Right lobe of liver (tissue), 6 donors: Measurements from ENCODE around the gene ZFP62. TPM values are rescaled to one million over a fixed set of nuclear protein-coding genes. Genes with fewer than 3 reads are reported as not detected.
"Not testable (repeated sequence)": the region's sequence is repeated elsewhere in the genome, so short reads cannot be mapped to it uniquely, and the experiment has no call there.

ENCODE experiments used
- ATAC-seq, 4 donors: fragments of 200-7000 bp; cut with Tn5 transposase; one replicate each; pipeline ENCODE4 v1.9.1; 2020; ENCODE audit warnings: mild to moderate bottlenecking in 4 of 4, moderate library complexity in 4 of 4
- DNase-seq, 3 donors: peaks; one replicate each; pipeline ENCODE4 v3.0.0-alpha.2; 2020
- H3K27ac ChIP-seq, 3 donors: fragments of 200-600 bp; one replicate each; pipeline ENCODE4 v1.8.0; 2022
- H3K27me3 ChIP-seq, 2 donors: fragments of 200-600 bp; one replicate each; pipeline ENCODE4 v1.8.0; 2022
- H3K36me3 ChIP-seq, 4 donors: fragments of 200-600 bp; sonication (generic) in 1 of 4; one replicate each; pipeline versions ENCODE4 v1.5.1 to v1.8.0; 2017 to 2022; ENCODE audit warnings: control low read depth in 1 of 4
- H3K4me1 ChIP-seq, 4 donors: fragments of 200-600 bp; sonication (generic) in 1 of 4; one replicate each; pipeline versions ENCODE4 v1.5.1 to v1.8.0; 2017 to 2022; ENCODE audit warnings: control low read depth in 1 of 4
- H3K4me3 ChIP-seq, 3 donors: fragments of 200-600 bp; one replicate each; pipeline ENCODE4 v1.8.0; 2022
- H3K9me3 ChIP-seq, 4 donors: fragments of 200-600 bp; sonication (generic) in 1 of 4; one replicate each; pipeline versions ENCODE4 v1.5.1 to v1.8.0; 2017 to 2022; ENCODE audit warnings: control low read depth in 1 of 4
- CTCF ChIP-seq, 4 donors: fragments of 200-600 bp in 3 of 4; fragments of 450-650 bp in 1 of 4; IDR thresholded peaks; one replicate each; pipeline versions ENCODE4 v1.5.1 to v1.8.0; 2016 to 2022; ENCODE audit warnings: antibody characterized with exemption in 4 of 4, mild to moderate bottlenecking in 2 of 4
- POLR2A ChIP-seq: fragments of 450-650 bp; IDR thresholded peaks from one replicate; pipeline ENCODE4 v1.6.1; 2017; ENCODE audit warnings: antibody characterized with exemption, mild to moderate bottlenecking
- WGBS: methylation state at CpG from one replicate; pipeline ENCODE4 v1.1.6; 2018; ENCODE audit warnings: low coverage, low lambda C conversion rate; ENCODE audit not compliant: insufficient coverage; ENCODE audit errors: missing lambda C conversion rate; 5-methylcytosine and 5-hydroxymethylcytosine counted together
- intact Hi-C, 2 donors: fragments of 100-400 bp; cut with DNase I; formaldehyde crosslinking; loops; one replicate each; pipeline versions ENCODE4 v1.11.2 to v1.14.1; 2022
- total RNA-seq, 6 experiments: library from RNA; depleted of rRNA in 2 of 6; stranded (reverse); fragments of >200 nt in 2 of 6; fragmentation: NEBNext Ultra II Directional in 3 of 6; extraction: Animal tissue kit (Norgen Biotek cat#: 25700) in 3 of 6; gene quantifications; one replicate each; pipeline versions ENCODE4 v1.1.0 to v1.2.4, GENCODE V29; 2016 to 2023
- donor health status: DM: no; HTN: yes; CAD: no.
- donor health status: DM: no; HTN: no; CAD: no.
- donor health status: DM: no; HTN: no; CAD: no.
- donor health status: DM: no; HTN: yes; CAD: no.
- donor health status: DM: no; HTN: yes; CAD: no.

The ZFP62 gene
- total RNA-seq, 6 experiments from 2014 or later: 3.6 to 9.0 (median 6.0) TPM

GRCh38 chr5:180898621-180899246 lies 37.7 kb upstream of the ZFP62 start, which contains the start of gene BTNL8:
BTNL8 (plus strand) TSS chr5:180899159; CDS start chr5:180899311, 152 bp downstream.
- Histone ChIP-seq H3K27me3 (no peaks in the 10 kb centered on the region), H3K4me1 (no peaks in the 10 kb centered on the region), H3K4me3 (no peak within 1 kb of the TSS), H3K36me3 (no peaks in the 10 kb centered on the region), H3K27ac (no peak within 1 kb of the TSS), H3K9me3 (no peaks in the 10 kb centered on the region)
- no peak for DNase-seq
- peak in 1 of 4 donors; percentile 89 for ATAC-seq
- WGBS: 65% methylated on average over 8 of the region's 9 CpGs
- TF ChIP-seq POLR2A: no peak
- no peak for TF ChIP-seq CTCF (IDR thresholded peaks at IDR 0.05)
- intact Hi-C loops: no loop called here

- H3K27ac ChIP-seq, H3K9me3 ChIP-seq, H3K36me3 ChIP-seq, H3K27me3 ChIP-seq, H3K4me1 ChIP-seq, intact Hi-C loops, ATAC-seq, H3K4me3 ChIP-seq, DNase-seq: not testable (repeated sequence)
- whole genome bisulfite sequencing: 100% methylated on average over 1 of the region's 1 CpG
Measured at GRCh38 chr5:180895330-180895729, 34.3 kb upstream of the ZFP62 start.

- Histone ChIP-seq H3K27me3 (no peaks in the 10 kb centered on the region), H3K4me3 (no peak overlapping the region), H3K27ac (no peak overlapping the region), H3K36me3 (no peaks in the 10 kb centered on the region), H3K9me3 (no peaks in the 10 kb centered on the region), H3K4me1 (no peaks in the 10 kb centered on the region)
- intact Hi-C loops: no loop called here
- ATAC-seq (peak in 2 of 4 donors; percentile 38 to 47), DNase-seq (no peak)
- 41% methylated on average over 6 of the region's 7 CpGs for WGBS
- TF ChIP-seq CTCF (IDR thresholded peaks at IDR 0.05) (no peak), POLR2A (no peak)
Measured at GRCh38 chr5:180889381-180889780, 28.3 kb upstream of the ZFP62 start.

GRCh38 chr5:180885845-180886529 lies 24.9 kb upstream of the ZFP62 start:
- H3K4me3 ChIP-seq, H3K9me3 ChIP-seq, H3K27ac ChIP-seq, H3K36me3 ChIP-seq, intact Hi-C loops, H3K27me3 ChIP-seq, H3K4me1 ChIP-seq: not testable (repeated sequence)
- ATAC-seq: peak; percentile 67 to 89 (median 74)
- peak; percentile 46 to 68 (median 68) for DNase-seq
- WGBS: 80% methylated on average over 3 of the region's 11 CpGs

- Histone ChIP-seq H3K27ac (no peak overlapping the region), H3K4me3 (no peak overlapping the region), H3K27me3 (no peaks in the 10 kb centered on the region), H3K4me1 (no peaks in the 10 kb centered on the region), H3K9me3 (no peaks in the 10 kb centered on the region), H3K36me3 (no peaks in the 10 kb centered on the region)
- DNase-seq: no peak
- intact Hi-C loops: no loop called here
- ATAC-seq: no peak
- 82% methylated on average over 10 of the region's 10 CpGs for WGBS
- TF ChIP-seq POLR2A: no peak
- no peak for TF ChIP-seq CTCF (IDR thresholded peaks at IDR 0.05)
Measured at GRCh38 chr5:180875860-180876426, 14.9 kb upstream of the ZFP62 start.
